Stimulated activated CD4-positive, alpha-beta T cell treated with anti-CD3 and anti-CD28 coated beads, Interleukin-1b, Interleukin-23, amount 100 ng/mL, for 1 hour (primary cell): ENCODE results near the gene LRRC55.

Experiments used
- DNase-seq, 2 donors: peaks; one replicate each; pipeline ENCODE4 v3.0.0-alpha.2; 2020; ENCODE audit warnings: low read depth in 2 of 2

LRRC55 gene

GRCh38 chr11:57181678-57182305 is at the start of gene LRRC55:
TSS of gene LRRC55 (plus strand) at chr11:57181953. CDS start at chr11:57182023, 70 bp downstream.
- no peak for DNase-seq

- no peak for DNase-seq
These were observed 48.3 kb upstream of the LRRC55 start for GRCh38 chr11:57133366-57134038.

- no peak for DNase-seq
These were observed 47.5 kb upstream of the LRRC55 start for GRCh38 chr11:57134284-57134683.

- no peak for DNase-seq
These were observed 46.6 kb upstream of the LRRC55 start for GRCh38 chr11:57135020-57135751.

GRCh38 chr11:57140568-57140967 is 41.2 kb upstream of the LRRC55 start:
- DNase-seq: no peak

DNA sequence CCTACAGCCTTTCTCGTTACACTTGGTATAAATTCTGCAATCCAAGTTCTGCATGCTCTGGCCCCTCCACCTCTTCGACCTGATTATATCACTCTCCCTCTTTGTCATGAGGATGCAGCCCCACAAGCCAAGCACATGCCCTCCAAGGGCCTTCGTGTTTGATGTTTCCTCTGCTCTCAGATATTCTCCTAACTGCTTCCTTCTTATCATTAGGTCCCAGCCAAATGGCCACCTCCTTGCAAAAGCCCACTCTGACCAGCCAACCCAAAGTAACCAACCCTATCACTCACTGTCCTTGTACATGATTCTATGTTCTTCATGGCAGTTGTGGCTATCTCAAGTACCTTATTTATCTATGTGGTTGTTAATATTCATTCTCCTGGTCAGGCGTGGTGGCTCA is 38.3 kb upstream of the LRRC55 start:
- no peak for DNase-seq

- no peak for DNase-seq
These were observed 37.7 kb upstream of the LRRC55 start for GRCh38 chr11:57144075-57144474.

DNA sequence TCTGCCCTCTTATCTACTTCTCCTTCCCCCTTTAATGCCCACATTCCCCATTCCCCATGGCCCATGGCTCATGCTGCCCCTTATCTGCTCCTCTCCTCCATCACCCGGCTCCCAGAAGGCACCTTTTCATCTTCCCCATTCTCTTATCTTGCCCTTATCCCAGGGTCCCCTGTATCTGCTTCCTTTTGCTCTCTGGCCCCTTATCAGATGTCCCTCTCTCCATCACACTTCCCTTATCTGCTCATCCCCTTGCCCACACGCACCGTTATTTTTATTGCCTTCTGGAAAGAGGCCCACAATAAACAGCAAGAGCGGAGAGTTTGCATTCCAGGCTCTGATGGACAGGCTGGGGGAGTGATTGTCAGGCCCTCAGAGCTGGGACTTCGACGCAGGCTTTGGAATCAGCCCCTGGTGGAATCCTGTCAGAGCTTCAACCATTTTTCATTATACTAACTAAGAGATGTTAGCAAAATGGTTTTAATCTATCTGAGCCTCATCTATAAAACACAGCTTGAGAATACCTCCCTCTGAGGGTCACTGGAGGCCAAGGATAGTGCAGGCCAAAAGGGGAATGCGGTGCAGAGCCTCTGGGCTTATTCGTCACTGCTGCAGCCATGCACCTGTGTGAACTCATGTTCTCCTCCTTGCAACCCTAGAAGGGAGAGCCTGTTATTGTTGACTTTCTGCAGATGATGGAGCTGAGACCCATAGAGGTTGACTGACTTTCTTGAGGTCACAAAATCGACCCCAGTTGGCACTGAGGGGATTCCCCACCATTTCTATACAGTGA is 37.0 kb upstream of the LRRC55 start:
- no peak for DNase-seq

GRCh38 chr11:57146301-57146700 is 35.5 kb upstream of the LRRC55 start:
- DNase-seq: no peak

- DNase-seq: no peak
These were observed 33.1 kb upstream of the LRRC55 start for GRCh38 chr11:57148621-57149020.

DNA sequence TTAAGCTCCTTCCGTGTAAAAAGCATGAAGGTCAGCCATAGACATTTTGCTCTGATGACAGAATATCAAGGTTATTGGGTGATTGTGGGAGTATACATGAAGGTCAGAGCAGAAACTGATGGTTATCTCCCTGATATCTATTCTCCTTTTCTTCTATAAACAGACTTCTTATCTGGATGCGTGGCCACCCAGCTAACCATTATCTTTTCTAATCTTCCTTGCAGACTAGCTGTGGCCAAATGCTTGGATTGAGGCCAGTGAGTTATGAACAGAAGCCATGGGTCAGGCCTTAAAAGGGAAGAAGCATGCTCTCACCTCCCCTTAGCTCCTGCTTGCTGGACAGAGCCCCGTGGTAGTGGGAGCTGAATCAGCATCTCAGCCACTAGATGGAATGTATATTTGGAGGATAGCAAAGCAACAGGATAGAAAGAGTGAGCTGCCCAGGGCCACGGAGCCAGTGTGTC is 31.3 kb upstream of the LRRC55 start:
- no peak for DNase-seq

GRCh38 chr11:57152134-57152533 is 29.6 kb upstream of the LRRC55 start:
- no peak for DNase-seq

GRCh38 chr11:57153448-57153847 is 28.3 kb upstream of the LRRC55 start:
- DNase-seq: no peak

DNA sequence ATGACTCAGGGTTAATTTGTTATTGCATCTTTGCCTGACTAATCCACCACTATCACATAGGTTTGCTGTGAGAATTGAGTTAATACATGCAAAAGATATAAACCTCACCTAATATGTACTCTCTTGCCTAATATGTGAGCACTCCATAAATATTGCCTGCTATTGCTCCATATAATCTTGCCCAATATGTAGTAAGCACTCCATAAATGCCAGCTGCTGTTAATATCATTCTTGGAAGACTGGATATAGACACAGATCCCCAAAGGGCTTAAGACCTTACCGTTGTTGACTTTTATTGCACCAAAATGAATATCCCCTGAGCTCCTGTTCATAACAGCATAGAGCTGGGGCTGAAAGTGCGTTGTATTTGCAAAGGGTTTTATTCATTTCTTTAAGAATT is 27.0 kb upstream of the LRRC55 start:
- DNase-seq: no peak

DNA sequence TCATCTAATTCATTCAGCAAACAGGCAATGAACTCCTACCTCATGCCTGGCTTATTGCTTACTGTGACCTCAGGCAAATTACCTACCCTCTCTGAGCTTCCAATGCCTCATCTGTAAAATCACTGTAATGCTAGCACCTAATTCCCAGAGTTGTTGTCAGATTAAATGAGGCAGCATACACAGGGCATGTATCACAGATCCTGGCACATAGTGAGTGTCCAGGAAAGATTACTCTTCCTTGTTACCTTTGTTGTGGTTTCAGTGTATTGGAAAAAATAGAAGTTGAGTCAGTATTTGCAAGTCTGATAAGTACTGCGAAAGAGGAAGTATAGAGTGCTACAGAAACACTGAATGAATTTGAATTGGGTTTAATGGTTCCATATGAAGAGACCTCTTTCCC is 26.4 kb upstream of the LRRC55 start:
- DNase-seq: no peak

DNA sequence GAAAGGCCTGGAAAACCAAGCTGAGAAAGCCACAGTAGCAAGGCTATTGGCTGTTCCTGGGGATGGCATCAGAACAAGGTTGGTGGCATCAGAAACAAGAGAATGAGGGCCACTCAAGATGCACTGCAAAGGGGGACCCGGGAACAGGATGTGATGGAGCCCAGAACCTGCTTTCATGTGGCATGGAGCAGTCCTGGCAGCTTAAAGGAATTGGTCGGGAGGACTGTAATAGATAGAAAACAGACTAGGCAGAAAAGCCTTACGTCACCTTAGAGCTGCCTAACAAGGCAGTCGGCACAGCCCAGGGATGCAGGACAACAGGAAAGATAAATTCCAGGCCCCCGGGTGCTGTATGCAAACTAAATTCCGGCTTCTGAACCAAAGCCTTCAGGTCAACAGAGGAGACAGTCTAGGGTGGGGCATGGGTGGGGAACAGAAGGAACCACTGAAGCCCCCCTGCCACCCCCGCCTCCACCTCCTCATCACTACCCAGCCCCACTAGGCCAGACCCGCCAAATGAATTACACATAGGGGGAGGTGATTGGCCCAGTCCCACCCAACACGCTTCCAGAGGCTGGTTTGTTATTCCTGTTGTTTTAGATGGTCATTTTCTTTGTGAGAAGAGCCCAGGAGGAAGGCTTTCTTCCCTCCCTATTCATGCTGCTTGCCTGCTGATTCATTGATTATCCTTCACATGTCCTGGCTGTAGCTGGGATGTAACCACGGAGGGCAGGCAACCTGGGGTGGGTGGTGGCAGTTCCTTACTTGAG is 25.7 kb upstream of the LRRC55 start:
- no peak for DNase-seq

- no peak for DNase-seq
These were observed 24.8 kb upstream of the LRRC55 start for GRCh38 chr11:57156928-57157327.

- no peak for DNase-seq
These were observed 24.1 kb upstream of the LRRC55 start for GRCh38 chr11:57157624-57158023.

- DNase-seq: no peak
These were observed 23.6 kb upstream of the LRRC55 start for GRCh38 chr11:57158180-57158579.

DNA sequence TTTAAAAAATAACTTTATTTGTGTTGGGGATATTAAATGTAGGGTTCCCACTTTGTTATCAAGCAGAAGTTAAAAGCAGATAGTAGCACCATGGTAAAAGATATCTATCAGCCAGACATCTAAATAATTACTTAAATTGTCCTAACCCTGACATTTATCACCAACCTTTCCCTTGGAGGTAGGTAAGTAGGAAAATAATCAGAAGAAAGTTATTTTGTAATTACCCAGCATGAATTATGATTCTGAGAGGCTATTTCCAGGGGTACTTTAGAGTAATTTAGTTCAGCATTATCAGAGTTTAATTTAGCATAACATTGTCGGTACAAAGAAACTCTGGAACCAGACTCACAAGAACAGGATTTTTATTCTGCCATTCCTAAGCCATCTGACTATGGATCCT is 23.2 kb upstream of the LRRC55 start:
- DNase-seq: no peak

DNA sequence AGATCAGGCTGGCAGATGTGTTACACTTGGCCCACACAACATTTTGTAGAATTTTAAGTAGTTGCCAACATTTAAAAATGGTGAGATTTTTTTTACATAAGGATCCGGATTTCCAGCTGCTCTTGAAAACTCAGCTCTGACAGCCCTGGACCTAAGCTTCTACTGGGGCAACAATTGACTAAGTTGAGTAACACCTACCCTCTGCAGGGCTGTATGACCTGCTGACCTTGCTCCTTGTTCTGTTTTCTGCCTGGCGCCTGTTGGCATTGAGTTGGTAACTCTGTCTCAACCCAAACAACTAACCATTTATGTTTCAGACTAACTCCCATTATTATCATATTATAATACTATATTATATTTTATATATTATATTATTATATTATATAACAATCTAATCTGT is 21.1 kb upstream of the LRRC55 start:
- DNase-seq: no peak
